H1 (cell line): ENCODE data around the gene KCTD20. TPM values are rescaled to one million over a fixed set of nuclear protein-coding genes. Genes with fewer than 3 reads are reported as not detected.

Source experiments
- CTCF ChIA-PET: fragments of 300-600 bp; sonication (Branson Sonifier 250); formaldehyde crosslinking; loops from one replicate; lab custom pipeline; 2021; ENCODE audit not compliant: partially characterized antibody; lab: Charles Lee
- POLR2A ChIA-PET: fragments of 300-600 bp; sonication (Branson Sonifier 250); formaldehyde crosslinking; loops from one replicate; lab custom pipeline; 2021; ENCODE audit warnings: inconsistent platforms; ENCODE audit not compliant: partially characterized antibody; lab: Charles Lee
- DNase-seq, 2 experiments: peaks; one replicate each; pipeline versions ENCODE4 v3.0.0 to v3.0.0-alpha.2; 2010 to 2022; ENCODE audit warnings: low spot score in 2 of 2, low read depth in 1 of 2, mixed read lengths in 1 of 2
- FAIRE-seq: peaks from 2 replicates; lab custom pipeline; 2011; peaks lifted over from hg19 to GRCh38; lab: Jason Lieb, UNC
- H2AFZ ChIP-seq: 2 replicates; pipeline ENCODE4 v1.8.1; 2012; ENCODE audit warnings: low read length, inconsistent platforms
- H2AK5ac ChIP-seq: 2 replicates; pipeline ENCODE4 v1.6.1; 2013; ENCODE audit warnings: low read depth, low read length
- H2BK120ac ChIP-seq: replicated peaks from 2 replicates; pipeline ENCODE3; 2013; ENCODE audit warnings: low read depth, low read length, inconsistent platforms
- H2BK12ac ChIP-seq: 2 replicates; pipeline ENCODE4 v1.6.1; 2013; ENCODE audit warnings: low read depth, low read length
- H2BK15ac ChIP-seq: 2 replicates; pipeline ENCODE4 v1.6.1; 2013; ENCODE audit warnings: low read length
- H2BK20ac ChIP-seq: 2 replicates; pipeline ENCODE4 v1.6.1; 2013; ENCODE audit warnings: low read length
- H2BK5ac ChIP-seq: 2 replicates; pipeline ENCODE4 v1.6.1; 2013; ENCODE audit warnings: low read depth, low read length
- H3K14ac ChIP-seq: 2 replicates; pipeline ENCODE4 v1.6.1; 2013; ENCODE audit warnings: inconsistent platforms; ENCODE audit not compliant: insufficient read length
- H3K18ac ChIP-seq: 2 replicates; pipeline ENCODE4 v1.6.1; 2013; ENCODE audit warnings: low read length; ENCODE audit errors: extremely low read depth
- H3K23ac ChIP-seq: 2 replicates; pipeline ENCODE4 v1.6.1; 2013; ENCODE audit warnings: inconsistent platforms; ENCODE audit not compliant: insufficient read length
- H3K23me2 ChIP-seq: 2 replicates; pipeline ENCODE4 v1.6.1; 2013; ENCODE audit warnings: low read depth, low read length
- H3K27ac ChIP-seq: 2 replicates; pipeline ENCODE4 v1.6.1; 2011; ENCODE audit warnings: low read depth, low read length, inconsistent platforms
- H3K27me3 ChIP-seq, 4 experiments: replicated peaks in 1 of 4; 1 replicate in 1 of 4; 2 replicates in 3 of 4; pipeline versions ENCODE4 v1.6.1 to v1.8.1; 2011 to 2013; ENCODE audit warnings: low read length in 3 of 4, mild to moderate bottlenecking in 3 of 4, inconsistent platforms in 2 of 4, mixed read lengths in 2 of 4, moderate library complexity in 1 of 4; ENCODE audit not compliant: control insufficient read depth in 3 of 4, insufficient read depth in 3 of 4; ENCODE audit errors: extremely low read depth in 1 of 4
- H3K36me3 ChIP-seq, 4 experiments: 2 replicates each; pipeline versions ENCODE4 v1.6.1 to v1.8.1; 2011 to 2013; ENCODE audit warnings: mild to moderate bottlenecking in 4 of 4, low read length in 3 of 4, moderate library complexity in 2 of 4, control low read depth in 1 of 4, inconsistent platforms in 1 of 4; ENCODE audit not compliant: insufficient read depth in 4 of 4, control insufficient read depth in 2 of 4
- H3K4ac ChIP-seq: replicated peaks from 2 replicates; pipeline ENCODE3; 2013; ENCODE audit warnings: low read length, low read depth, mixed read lengths, inconsistent platforms; ENCODE audit not compliant: insufficient read length
- H3K4me1 ChIP-seq, 4 experiments: replicated peaks in 1 of 4; 1 replicate in 1 of 4; 2 replicates in 3 of 4; pipeline versions ENCODE4 v1.6.1 to v1.8.1; 2011 to 2013; ENCODE audit warnings: low read length in 3 of 4, inconsistent platforms in 2 of 4, mixed read lengths in 1 of 4; ENCODE audit not compliant: insufficient read depth in 4 of 4, control insufficient read depth in 3 of 4
- H3K4me2 ChIP-seq, 2 experiments: 2 replicates each; pipeline versions ENCODE4 v1.6.1 to v1.8.1; 2011 to 2013; ENCODE audit warnings: low read depth in 2 of 2, low read length in 2 of 2, control low read depth in 1 of 2, inconsistent platforms in 1 of 2, mild to moderate bottlenecking in 1 of 2; ENCODE audit not compliant: insufficient read depth in 1 of 2
- H3K4me3 ChIP-seq, 4 experiments: fragments of 200-600, 300-600 bp in 1 of 4; sonication (generic), shearing (Covaris generic), sonication (Bioruptor Twin) in 1 of 4; 2 replicates each; pipeline versions ENCODE4 v1.5.1 to v1.8.1; 2011 to 2016; ENCODE audit warnings: low read length in 4 of 4, low read depth in 3 of 4, control low read depth in 2 of 4, inconsistent platforms in 2 of 4, mild to moderate bottlenecking in 2 of 4, mixed read lengths in 1 of 4, moderate library complexity in 1 of 4; ENCODE audit not compliant: insufficient read depth in 2 of 4; ENCODE audit errors: extremely low read depth in 1 of 4
- H3K56ac ChIP-seq: replicated peaks from 2 replicates; pipeline ENCODE3; 2013; ENCODE audit warnings: low read depth, mild to moderate bottlenecking, mixed read lengths, low read length, inconsistent platforms; ENCODE audit not compliant: insufficient read length
- H3K79me1 ChIP-seq: 2 replicates; pipeline ENCODE4 v1.6.1; 2013; ENCODE audit warnings: low read depth, low read length, control low read depth
- H3K79me2 ChIP-seq, 2 experiments: 2 replicates each; pipeline versions ENCODE4 v1.6.1 to v1.8.1; 2012 to 2013; ENCODE audit warnings: low read length in 2 of 2, mild to moderate bottlenecking in 2 of 2, inconsistent platforms in 1 of 2; ENCODE audit not compliant: insufficient read depth in 2 of 2, control insufficient read depth in 1 of 2
- H3K9ac ChIP-seq, 4 experiments: replicated peaks in 1 of 4; 1 replicate in 1 of 4; 2 replicates in 3 of 4; pipeline versions ENCODE4 v1.6.1 to v1.8.1; 2011 to 2013; ENCODE audit warnings: low read depth in 3 of 4, low read length in 3 of 4, control low read depth in 2 of 4, mild to moderate bottlenecking in 2 of 4, moderate library complexity in 2 of 4, inconsistent platforms in 1 of 4; ENCODE audit errors: extremely low read depth in 1 of 4
- H3K9me3 ChIP-seq, 2 experiments: 2 replicates each; pipeline versions ENCODE4 v1.6.1 to v1.8.1; 2012 to 2013; ENCODE audit warnings: mild to moderate bottlenecking in 2 of 2, moderate library complexity in 2 of 2, control low read depth in 1 of 2, inconsistent platforms in 1 of 2, low read depth in 1 of 2, low read length in 1 of 2, mixed read lengths in 1 of 2; ENCODE audit not compliant: insufficient read depth in 2 of 2
- H4K20me1 ChIP-seq, 2 experiments: replicated peaks in 1 of 2; 2 replicates each; pipeline versions ENCODE3 to v1.8.1; 2011 to 2013; ENCODE audit warnings: inconsistent platforms in 2 of 2, low read length in 2 of 2, mild to moderate bottlenecking in 1 of 2; ENCODE audit not compliant: insufficient read depth in 2 of 2, control insufficient read depth in 1 of 2
- H4K5ac ChIP-seq: 2 replicates; pipeline ENCODE4 v1.6.1; 2013; ENCODE audit warnings: low read length, low read depth, mixed read lengths, inconsistent platforms; ENCODE audit not compliant: insufficient read length
- H4K8ac ChIP-seq: 2 replicates; pipeline ENCODE4 v1.8.0; 2013; ENCODE audit warnings: mild to moderate bottlenecking, moderate library complexity, low read length, inconsistent platforms; ENCODE audit not compliant: insufficient read depth; ENCODE audit errors: extremely low read depth
- H4K91ac ChIP-seq: replicated peaks from 2 replicates; pipeline ENCODE3; 2013; ENCODE audit warnings: low read length, mixed read lengths, inconsistent platforms; ENCODE audit not compliant: insufficient read length
- CEBPB ChIP-seq: IDR thresholded peaks from 2 replicates; pipeline ENCODE4 v1.6.1; 2012; ENCODE audit warnings: low read depth, low read length
- EGR1 ChIP-seq: IDR thresholded peaks from 2 replicates; pipeline ENCODE4 v1.6.1; 2011; ENCODE audit warnings: low read depth, low read length, borderline replicate concordance
- GABPA ChIP-seq: IDR thresholded peaks from 2 replicates; pipeline ENCODE4 v1.6.1; 2011; ENCODE audit warnings: mild to moderate bottlenecking, low read length, moderate library complexity, borderline replicate concordance; ENCODE audit not compliant: insufficient read depth
- GTF2F1 ChIP-seq: IDR thresholded peaks from 2 replicates; pipeline ENCODE4 v1.6.1; 2012; ENCODE audit warnings: low read depth, low read length, improper control_type of control experiment, borderline replicate concordance
- JUN ChIP-seq: IDR thresholded peaks from 2 replicates; pipeline ENCODE4 v1.6.1; 2011; ENCODE audit warnings: low read depth, mild to moderate bottlenecking, improper control_type of control experiment, low read length
- KDM5A ChIP-seq: fragments of 200-600 bp; IDR thresholded peaks from 2 replicates; pipeline ENCODE4 v1.7.1; 2012; ENCODE audit warnings: mild to moderate bottlenecking, low read length, inconsistent platforms, mixed read lengths
- NRF1 ChIP-seq: IDR thresholded peaks from 2 replicates; pipeline ENCODE4 v1.6.1; 2011; ENCODE audit warnings: mild to moderate bottlenecking, low read depth, low read length, improper control_type of control experiment
- RNF2 ChIP-seq: fragments of 200-900, 300-1000 bp; sonication (generic); IDR thresholded peaks from 2 replicates; pipeline ENCODE4 v1.7.1; 2016; ENCODE audit warnings: borderline replicate concordance, low read depth, mild to moderate bottlenecking, antibody characterized with exemption, low read length; ENCODE audit not compliant: poor library complexity, severe bottlenecking; ENCODE audit errors: missing control alignments
- SAP30 ChIP-seq: fragments of 300-600 bp; sonication (generic); IDR thresholded peaks from 2 replicates; pipeline ENCODE4 v1.7.1; 2012; ENCODE audit warnings: low read length, moderate library complexity, mild to moderate bottlenecking, inconsistent platforms; ENCODE audit not compliant: insufficient read depth, insufficient replicate concordance
- TAF7 ChIP-seq: optimal IDR thresholded peaks from 2 replicates; pipeline ENCODE3; 2011; ENCODE audit warnings: low read depth, mild to moderate bottlenecking, inconsistent platforms, low read length, moderate library complexity, borderline replicate concordance
- WGBS, 2 experiments: shearing (Covaris generic) in 1 of 2; methylation state at CpG; one replicate each; pipeline versions ENCODE4 v1.1.6 to v1.1.7; 2013 to 2015; ENCODE audit warnings: low lambda C conversion rate in 2 of 2, mixed read lengths in 2 of 2, inconsistent platforms in 1 of 2, low coverage in 1 of 2, missing lambda C conversion rate in 1 of 2; ENCODE audit not compliant: insufficient replicate concordance in 2 of 2, insufficient coverage in 1 of 2, insufficient read length in 1 of 2; ENCODE audit errors: extremely low coverage in 1 of 2, missing lambda C conversion rate in 1 of 2; 5-methylcytosine and 5-hydroxymethylcytosine counted together
- polyA plus RNA-seq, 7 experiments: library from polyadenylated mRNA; depleted of rRNA in 3 of 7; stranded (reverse) in 5 of 7; unstranded in 2 of 7; fragments of >200 nt in 5 of 7; fragments of 200-250 nt in 2 of 7; gene quantifications; 1 replicate in 5 of 7; 2 replicates in 1 of 7; 4 replicates in 1 of 7; pipeline versions ENCODE4 v1.2.1 to v1.2.3, GENCODE V29; 2011 to 2013; ENCODE audit warnings: missing spikeins in 2 of 7, mixed read lengths in 2 of 7
- total RNA-seq: library from RNA; stranded (reverse); fragmentation: NEBNext Ultra II Directional; extraction: Animal tissue kit (Norgen Biotek cat#: 25700); gene quantifications from 2 replicates; pipeline ENCODE4 v1.2.1, GENCODE V29; 2021
- TF ChIP-seq, protein P1 (sequence below): IDR thresholded peaks from 2 replicates; pipeline ENCODE4 v1.6.1; 2012; ENCODE audit warnings: inconsistent platforms
- TF ChIP-seq, protein P2 (sequence below): IDR thresholded peaks from 2 replicates; pipeline ENCODE4 v1.6.1; 2012; ENCODE audit warnings: low read length, inconsistent platforms

The KCTD20 gene
- total and polyA plus RNA-seq, 2 of the 8 experiments (the other 6 are each of a cell fraction or from before 2014, with no cell fraction given) = 10.1 to 26.2 TPM

DNA sequence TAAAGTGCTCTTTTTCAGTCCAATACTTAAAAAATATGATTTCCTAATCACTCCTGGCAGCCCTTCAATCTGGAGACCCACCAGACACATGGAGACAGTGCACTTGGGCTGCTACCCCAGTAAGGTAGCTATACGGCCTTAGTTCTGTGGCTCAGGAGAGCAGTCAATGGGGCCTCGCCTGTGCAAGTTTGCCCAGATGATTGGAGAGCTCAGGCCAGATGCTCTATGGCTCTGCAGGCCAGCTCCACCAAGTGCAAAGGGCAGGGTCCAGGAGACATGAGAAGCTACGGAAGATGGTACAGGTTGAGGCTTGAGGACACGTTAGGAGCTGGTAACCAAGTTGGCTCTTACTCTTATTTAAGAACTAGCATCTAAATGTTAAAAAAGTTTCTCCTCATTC, 73.8 kb downstream of the KCTD20 start:
- Histone ChIP-seq H2BK15ac (no peak overlapping the region), H2BK120ac (no peak overlapping the region), H3K27ac (no peak overlapping the region), H3K18ac (no peak overlapping the region), H3K23ac (no peak overlapping the region), H4K91ac (no peak overlapping the region), H3K79me1 (no peaks in the 10 kb centered on the region), H3K36me3 (peaks cover 3 to 38% (median 8%) of the 10 kb centered on the region in 4 experiments; a peak in 6 of 8 replicates), H3K79me2 (no peaks in the 10 kb centered on the region), H2BK5ac (no peak overlapping the region), H4K8ac (no peak overlapping the region), H2AFZ (no peak overlapping the region), H3K4ac (no peak overlapping the region), H3K9me3 (no peaks in the 10 kb centered on the region), H3K23me2 (no peaks in the 10 kb centered on the region), H3K14ac (no peak overlapping the region), H3K4me1 (no peaks in the 10 kb centered on the region), H2AK5ac (no peak overlapping the region), H3K9ac (no peak overlapping the region), H4K20me1 (no peaks in the 10 kb centered on the region), H3K27me3 (no peaks in the 10 kb centered on the region), H2BK12ac (no peak overlapping the region), H3K4me3 (no peak overlapping the region), H3K4me2 (no peak overlapping the region), H2BK20ac (no peak overlapping the region), H4K5ac (no peak overlapping the region), H3K56ac (no peak overlapping the region)
- no peak for DNase-seq
- 89% methylated on average over 4 of the region's 4 CpGs; no CpG with 5 or more reads in 1 of the 2 experiments for WGBS, 2 experiments
- CTCF ChIA-PET = no interaction called here
- no peak for TF ChIP-seq CEBPB
- TF ChIP-seq, protein P1, sequence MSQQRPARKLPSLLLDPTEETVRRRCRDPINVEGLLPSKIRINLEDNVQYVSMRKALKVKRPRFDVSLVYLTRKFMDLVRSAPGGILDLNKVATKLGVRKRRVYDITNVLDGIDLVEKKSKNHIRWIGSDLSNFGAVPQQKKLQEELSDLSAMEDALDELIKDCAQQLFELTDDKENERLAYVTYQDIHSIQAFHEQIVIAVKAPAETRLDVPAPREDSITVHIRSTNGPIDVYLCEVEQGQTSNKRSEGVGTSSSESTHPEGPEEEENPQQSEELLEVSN = no peak
- no peak for TF ChIP-seq JUN
- TF ChIP-seq SAP30 = no peak
- no peak for TF ChIP-seq GTF2F1
- no peak for TF ChIP-seq TAF7
- TF ChIP-seq RNF2 = no peak
- TF ChIP-seq, protein P2, sequence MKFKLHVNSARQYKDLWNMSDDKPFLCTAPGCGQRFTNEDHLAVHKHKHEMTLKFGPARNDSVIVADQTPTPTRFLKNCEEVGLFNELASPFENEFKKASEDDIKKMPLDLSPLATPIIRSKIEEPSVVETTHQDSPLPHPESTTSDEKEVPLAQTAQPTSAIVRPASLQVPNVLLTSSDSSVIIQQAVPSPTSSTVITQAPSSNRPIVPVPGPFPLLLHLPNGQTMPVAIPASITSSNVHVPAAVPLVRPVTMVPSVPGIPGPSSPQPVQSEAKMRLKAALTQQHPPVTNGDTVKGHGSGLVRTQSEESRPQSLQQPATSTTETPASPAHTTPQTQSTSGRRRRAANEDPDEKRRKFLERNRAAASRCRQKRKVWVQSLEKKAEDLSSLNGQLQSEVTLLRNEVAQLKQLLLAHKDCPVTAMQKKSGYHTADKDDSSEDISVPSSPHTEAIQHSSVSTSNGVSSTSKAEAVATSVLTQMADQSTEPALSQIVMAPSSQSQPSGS = no peak
- TF ChIP-seq EGR1 = no peak
- TF ChIP-seq KDM5A = no peak
- no peak for TF ChIP-seq GABPA
- TF ChIP-seq NRF1 = no peak
- POLR2A ChIA-PET = no interaction called here
- no peak for FAIRE-seq
